NT2/D1 (cell line): ENCODE data around the gene COA1.

Experiments
- SUZ12 ChIP-seq: IDR thresholded peaks from 2 replicates; pipeline ENCODE4 v1.6.1; 2011; ENCODE audit not compliant: insufficient read length, insufficient read depth; ENCODE audit errors: extremely low read depth
- YY1 ChIP-seq: IDR thresholded peaks from 2 replicates; pipeline ENCODE4 v1.6.1; 2011; ENCODE audit not compliant: insufficient read length, insufficient read depth

- TF ChIP-seq SUZ12 (no peak), YY1 (no peak)
These were observed 99.5 kb downstream of the COA1 start for GRCh38 chr7:43629857-43630256.
